GM12878 (cell line): ENCODE data around the gene SPOCK1.

Experiments
- BMI1 ChIP-seq: fragments of 450-650 bp; IDR thresholded peaks from 2 replicates; pipeline ENCODE4 v1.6.1; 2016; ENCODE audit warnings: mild to moderate bottlenecking, moderate library complexity, borderline replicate concordance
- CUX1 ChIP-seq: IDR thresholded peaks from 2 replicates; pipeline ENCODE4 v1.6.1; 2012; ENCODE audit warnings: improper control_type of control experiment, low read depth, low read length; ENCODE audit not compliant: insufficient replicate concordance
- HDAC2 ChIP-seq: fragments of 200-600 bp; sonication (generic); IDR thresholded peaks from 2 replicates; pipeline ENCODE4 v1.6.1; 2017
- POLR2A ChIP-seq: IDR thresholded peaks from 2 replicates; pipeline ENCODE4 v1.6.1; 2011; ENCODE audit warnings: low read depth, mild to moderate bottlenecking, low read length
- SP1 ChIP-seq: IDR thresholded peaks from one replicate; pipeline ENCODE4 v1.6.1; 2011; ENCODE audit warnings: low read depth, low read length
- SRF ChIP-seq, 2 experiments: IDR thresholded peaks; 2 replicates each; pipeline ENCODE4 v1.6.1; 2011; ENCODE audit warnings: low read depth in 2 of 2, low read length in 2 of 2, mild to moderate bottlenecking in 1 of 2, moderate library complexity in 1 of 2
- TAF1 ChIP-seq: IDR thresholded peaks from 2 replicates; pipeline ENCODE4 v1.6.1; 2011; ENCODE audit warnings: mild to moderate bottlenecking, low read depth, low read length, borderline replicate concordance
- TARDBP ChIP-seq: IDR thresholded peaks from 2 replicates; pipeline ENCODE4 v1.6.1; 2016; ENCODE audit warnings: borderline replicate concordance
- TCF7 ChIP-seq: IDR thresholded peaks from 2 replicates; pipeline ENCODE4 v1.6.1; 2014; ENCODE audit warnings: antibody characterized with exemption, borderline replicate concordance
- ZNF274 ChIP-seq: IDR thresholded peaks from one replicate; pipeline ENCODE4 v1.8.0; 2011; ENCODE audit not compliant: insufficient read length, insufficient read depth
- ZNF592 ChIP-seq: fragments of 450-650 bp; IDR thresholded peaks from 2 replicates; pipeline ENCODE4 v1.6.1; 2017; ENCODE audit warnings: mild to moderate bottlenecking, moderate library complexity
- TF ChIP-seq, protein P1 (sequence below), 3 experiments: IDR thresholded peaks in 2 of 3; conservative IDR thresholded peaks in 1 of 3; 2 replicates each; pipeline ENCODE4 v1.5.1; 2011; ENCODE audit warnings: low read depth in 3 of 3, low read length in 3 of 3, mild to moderate bottlenecking in 3 of 3, control low read depth in 2 of 3, moderate library complexity in 2 of 3, inconsistent platforms in 1 of 3, mixed read lengths in 1 of 3; ENCODE audit not compliant: control insufficient read depth in 2 of 3, insufficient read depth in 1 of 3; ENCODE audit errors: extremely low read depth in 1 of 3

- TF ChIP-seq ZNF592 = no peak
- TF ChIP-seq POLR2A = no peak
- no peak for TF ChIP-seq ZNF274
- TF ChIP-seq SRF (IDR thresholded peaks at IDR 0.05; ENCODE audit: low read depth in 2 of 2, low read length in 2 of 2) = no peak
- no peak for TF ChIP-seq TARDBP
- TF ChIP-seq SP1 = no peak
- no peak for TF ChIP-seq TAF1
- TF ChIP-seq TCF7 = no peak
- TF ChIP-seq HDAC2 = no peak
- TF ChIP-seq, protein P1, sequence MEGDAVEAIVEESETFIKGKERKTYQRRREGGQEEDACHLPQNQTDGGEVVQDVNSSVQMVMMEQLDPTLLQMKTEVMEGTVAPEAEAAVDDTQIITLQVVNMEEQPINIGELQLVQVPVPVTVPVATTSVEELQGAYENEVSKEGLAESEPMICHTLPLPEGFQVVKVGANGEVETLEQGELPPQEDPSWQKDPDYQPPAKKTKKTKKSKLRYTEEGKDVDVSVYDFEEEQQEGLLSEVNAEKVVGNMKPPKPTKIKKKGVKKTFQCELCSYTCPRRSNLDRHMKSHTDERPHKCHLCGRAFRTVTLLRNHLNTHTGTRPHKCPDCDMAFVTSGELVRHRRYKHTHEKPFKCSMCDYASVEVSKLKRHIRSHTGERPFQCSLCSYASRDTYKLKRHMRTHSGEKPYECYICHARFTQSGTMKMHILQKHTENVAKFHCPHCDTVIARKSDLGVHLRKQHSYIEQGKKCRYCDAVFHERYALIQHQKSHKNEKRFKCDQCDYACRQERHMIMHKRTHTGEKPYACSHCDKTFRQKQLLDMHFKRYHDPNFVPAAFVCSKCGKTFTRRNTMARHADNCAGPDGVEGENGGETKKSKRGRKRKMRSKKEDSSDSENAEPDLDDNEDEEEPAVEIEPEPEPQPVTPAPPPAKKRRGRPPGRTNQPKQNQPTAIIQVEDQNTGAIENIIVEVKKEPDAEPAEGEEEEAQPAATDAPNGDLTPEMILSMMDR (IDR thresholded peaks at IDR 0.05 in 2 of 3, conservative IDR thresholded peaks at IDR 0.05 in 1 of 3; ENCODE audit: control insufficient read depth in 2 of 3, extremely low read depth in 1 of 3, insufficient read depth in 1 of 3, low read depth in 3 of 3, low read length in 3 of 3) = no peak
- TF ChIP-seq BMI1 = no peak
- no peak for TF ChIP-seq CUX1
Observed at GRCh38 chr5:137200906-137201700, 298.0 kb downstream of the SPOCK1 start.
